GM23338 (cell line): Measurements from ENCODE around the gene RAD50.

ENCODE experiments used
- CREB1 ChIP-seq: fragments of 250-450 bp; sonication (Bioruptor Pico); IDR thresholded peaks from 2 replicates; pipeline ENCODE4 v1.5.0; 2020; ENCODE audit warnings: low read depth, mild to moderate bottlenecking, moderate library complexity
- CTCF ChIP-seq, 2 experiments: fragments of 200-600 bp in 1 of 2; sonication (generic) in 1 of 2; conservative IDR thresholded peaks; 2 replicates each; pipeline versions ENCODE4 v1.5.1 to v1.6.1; 2016 to 2017; ENCODE audit warnings: antibody characterized with exemption in 2 of 2, low read depth in 2 of 2, mild to moderate bottlenecking in 2 of 2, moderate library complexity in 1 of 2
- EZH2 ChIP-seq: fragments of 200-600 bp; sonication (generic); IDR thresholded peaks from one replicate; pipeline ENCODE4 v1.8.0; 2017; ENCODE audit warnings: antibody characterized with exemption, mild to moderate bottlenecking, low read depth; ENCODE audit not compliant: unreplicated experiment
- EZH2phosphoT487 ChIP-seq: fragments of 200-600 bp; sonication (generic); IDR thresholded peaks from one replicate; pipeline ENCODE4 v1.8.1; 2018; ENCODE audit warnings: antibody characterized with exemption; ENCODE audit not compliant: unreplicated experiment
- JUNB ChIP-seq: IDR thresholded peaks from one replicate; pipeline ENCODE4 v1.6.1; 2016; ENCODE audit warnings: antibody characterized with exemption; ENCODE audit not compliant: unreplicated experiment
- NANOG ChIP-seq: IDR thresholded peaks from 2 replicates; pipeline ENCODE4 v1.6.1; 2016; ENCODE audit warnings: antibody characterized with exemption, borderline replicate concordance
- POLR2AphosphoS5 ChIP-seq: IDR thresholded peaks from 2 replicates; pipeline ENCODE4 v1.6.1; 2016; ENCODE audit warnings: antibody characterized with exemption, low read depth
- STAT1 ChIP-seq: IDR thresholded peaks from one replicate; pipeline ENCODE4 v1.6.1; 2016; ENCODE audit warnings: antibody characterized with exemption; ENCODE audit not compliant: unreplicated experiment
- ZNF331 ChIP-seq: fragments of 250-450 bp; sonication (Bioruptor Pico); IDR thresholded peaks from 2 replicates; pipeline ENCODE4 v1.5.0; 2020; ENCODE audit warnings: low read depth, mild to moderate bottlenecking, moderate library complexity
- TF ChIP-seq, protein P1 (sequence below): IDR thresholded peaks from one replicate; pipeline ENCODE4 v1.6.1; 2018; ENCODE audit warnings: antibody characterized with exemption; ENCODE audit not compliant: unreplicated experiment

DNA sequence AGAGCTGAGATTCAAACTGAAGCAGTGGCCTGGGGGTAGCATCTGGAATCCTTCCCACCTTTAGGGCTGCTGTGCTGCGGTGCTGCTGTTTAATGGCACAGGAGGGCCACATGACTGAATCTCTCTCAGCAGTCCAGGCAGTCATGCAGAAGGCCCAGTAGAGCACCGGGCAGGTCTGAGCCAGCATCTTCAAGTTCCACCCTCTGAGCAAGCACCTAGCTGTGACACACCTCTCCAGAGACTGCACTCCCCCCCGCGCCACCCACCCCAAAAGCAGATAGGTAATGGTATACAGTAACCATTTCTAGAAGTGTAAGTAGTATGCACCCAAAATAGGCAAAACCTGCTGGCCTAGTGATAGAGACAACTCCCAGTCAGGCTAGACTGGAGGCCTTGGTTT lies 125.2 kb downstream of the RAD50 start:
- TF ChIP-seq EZH2 (no peak), CTCF (conservative IDR thresholded peaks at IDR 0.05; ENCODE audit: low read depth in 2 of 2) (no peak), CREB1 (CRISPR knock-in tag) (no peak), NANOG (no peak), JUNB (no peak), ZNF331 (CRISPR knock-in tag) (no peak), POLR2AphosphoS5 (no peak), EZH2phosphoT487 (no peak), STAT1 (no peak)
- TF ChIP-seq, protein P1, sequence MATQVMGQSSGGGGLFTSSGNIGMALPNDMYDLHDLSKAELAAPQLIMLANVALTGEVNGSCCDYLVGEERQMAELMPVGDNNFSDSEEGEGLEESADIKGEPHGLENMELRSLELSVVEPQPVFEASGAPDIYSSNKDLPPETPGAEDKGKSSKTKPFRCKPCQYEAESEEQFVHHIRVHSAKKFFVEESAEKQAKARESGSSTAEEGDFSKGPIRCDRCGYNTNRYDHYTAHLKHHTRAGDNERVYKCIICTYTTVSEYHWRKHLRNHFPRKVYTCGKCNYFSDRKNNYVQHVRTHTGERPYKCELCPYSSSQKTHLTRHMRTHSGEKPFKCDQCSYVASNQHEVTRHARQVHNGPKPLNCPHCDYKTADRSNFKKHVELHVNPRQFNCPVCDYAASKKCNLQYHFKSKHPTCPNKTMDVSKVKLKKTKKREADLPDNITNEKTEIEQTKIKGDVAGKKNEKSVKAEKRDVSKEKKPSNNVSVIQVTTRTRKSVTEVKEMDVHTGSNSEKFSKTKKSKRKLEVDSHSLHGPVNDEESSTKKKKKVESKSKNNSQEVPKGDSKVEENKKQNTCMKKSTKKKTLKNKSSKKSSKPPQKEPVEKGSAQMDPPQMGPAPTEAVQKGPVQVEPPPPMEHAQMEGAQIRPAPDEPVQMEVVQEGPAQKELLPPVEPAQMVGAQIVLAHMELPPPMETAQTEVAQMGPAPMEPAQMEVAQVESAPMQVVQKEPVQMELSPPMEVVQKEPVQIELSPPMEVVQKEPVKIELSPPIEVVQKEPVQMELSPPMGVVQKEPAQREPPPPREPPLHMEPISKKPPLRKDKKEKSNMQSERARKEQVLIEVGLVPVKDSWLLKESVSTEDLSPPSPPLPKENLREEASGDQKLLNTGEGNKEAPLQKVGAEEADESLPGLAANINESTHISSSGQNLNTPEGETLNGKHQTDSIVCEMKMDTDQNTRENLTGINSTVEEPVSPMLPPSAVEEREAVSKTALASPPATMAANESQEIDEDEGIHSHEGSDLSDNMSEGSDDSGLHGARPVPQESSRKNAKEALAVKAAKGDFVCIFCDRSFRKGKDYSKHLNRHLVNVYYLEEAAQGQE = no peak
